Ascending aorta (tissue), 2 donors: Measurements from ENCODE around the gene SLC44A1. TPM values are rescaled to one million over a fixed set of nuclear protein-coding genes. Genes with fewer than 3 reads are reported as not detected.

Experiments
- DNase-seq, 2 donors: peaks; one replicate each; pipeline ENCODE4 v3.0.0-alpha.2; 2019; ENCODE audit warnings: low spot score in 2 of 2
- H3K27ac ChIP-seq, 2 donors: fragments of 200-600 bp; sonication (generic); one replicate each; pipeline ENCODE4 v1.5.1; 2016 to 2017; ENCODE audit warnings: mild to moderate bottlenecking in 1 of 2
- H3K27me3 ChIP-seq: fragments of 200-600 bp; sonication (generic); one replicate; pipeline ENCODE4 v1.5.1; 2017
- H3K36me3 ChIP-seq, 2 donors: fragments of 200-600 bp; sonication (generic); one replicate each; pipeline ENCODE4 v1.5.1; 2016
- H3K4me1 ChIP-seq, 2 donors: fragments of 200-600 bp; sonication (generic); one replicate each; pipeline ENCODE4 v1.5.1; 2016 to 2017; ENCODE audit warnings: mild to moderate bottlenecking in 1 of 2
- H3K4me3 ChIP-seq, 2 donors: fragments of 200-600 bp; sonication (generic); one replicate each; pipeline ENCODE4 v1.5.1; 2016 to 2017; ENCODE audit warnings: mild to moderate bottlenecking in 1 of 2
- H3K9me3 ChIP-seq, 2 donors: fragments of 200-600 bp; sonication (generic); one replicate each; pipeline ENCODE4 v1.5.1; 2016
- intact Hi-C: fragments of 100-400 bp; cut with DNase I; formaldehyde crosslinking; loops from one replicate; pipeline ENCODE4 v1.15.1; 2023
- total RNA-seq: library from RNA; depleted of rRNA; stranded (reverse); fragments of >200 nt; gene quantifications from one replicate; pipeline ENCODE4 v1.1.0, GENCODE V29; 2016
- TF ChIP-seq, protein P1 (sequence below), 3 experiments: fragments of 200-600 bp in 2 of 3; fragments of 450-650 bp in 1 of 3; sonication (generic) in 2 of 3; IDR thresholded peaks; one replicate each; pipeline ENCODE4 v1.5.1; 2016 to 2019; ENCODE audit warnings: antibody characterized with exemption in 3 of 3, mild to moderate bottlenecking in 1 of 3, moderate library complexity in 1 of 3

SLC44A1 gene
- total RNA-seq, 1 donor from 2014 or later = 26.5 TPM

- no peak for DNase-seq
- no peaks in the 10 kb centered on the region for H3K27me3 ChIP-seq
- intact Hi-C loops = no loop called here
- no peak overlapping the region for H3K27ac ChIP-seq
- no peaks in the 10 kb centered on the region for H3K4me1 ChIP-seq
- peaks cover 0 to 10% of the 10 kb centered on the region in 2 donors for H3K36me3 ChIP-seq
- no peak overlapping the region for H3K4me3 ChIP-seq
- no peaks in the 10 kb centered on the region for H3K9me3 ChIP-seq
- TF ChIP-seq, protein P1, sequence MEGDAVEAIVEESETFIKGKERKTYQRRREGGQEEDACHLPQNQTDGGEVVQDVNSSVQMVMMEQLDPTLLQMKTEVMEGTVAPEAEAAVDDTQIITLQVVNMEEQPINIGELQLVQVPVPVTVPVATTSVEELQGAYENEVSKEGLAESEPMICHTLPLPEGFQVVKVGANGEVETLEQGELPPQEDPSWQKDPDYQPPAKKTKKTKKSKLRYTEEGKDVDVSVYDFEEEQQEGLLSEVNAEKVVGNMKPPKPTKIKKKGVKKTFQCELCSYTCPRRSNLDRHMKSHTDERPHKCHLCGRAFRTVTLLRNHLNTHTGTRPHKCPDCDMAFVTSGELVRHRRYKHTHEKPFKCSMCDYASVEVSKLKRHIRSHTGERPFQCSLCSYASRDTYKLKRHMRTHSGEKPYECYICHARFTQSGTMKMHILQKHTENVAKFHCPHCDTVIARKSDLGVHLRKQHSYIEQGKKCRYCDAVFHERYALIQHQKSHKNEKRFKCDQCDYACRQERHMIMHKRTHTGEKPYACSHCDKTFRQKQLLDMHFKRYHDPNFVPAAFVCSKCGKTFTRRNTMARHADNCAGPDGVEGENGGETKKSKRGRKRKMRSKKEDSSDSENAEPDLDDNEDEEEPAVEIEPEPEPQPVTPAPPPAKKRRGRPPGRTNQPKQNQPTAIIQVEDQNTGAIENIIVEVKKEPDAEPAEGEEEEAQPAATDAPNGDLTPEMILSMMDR (IDR thresholded peaks at IDR 0.05) = no peak
Observed at GRCh38 chr9:105354448-105354847, 110.0 kb downstream of the SLC44A1 start.

DNA sequence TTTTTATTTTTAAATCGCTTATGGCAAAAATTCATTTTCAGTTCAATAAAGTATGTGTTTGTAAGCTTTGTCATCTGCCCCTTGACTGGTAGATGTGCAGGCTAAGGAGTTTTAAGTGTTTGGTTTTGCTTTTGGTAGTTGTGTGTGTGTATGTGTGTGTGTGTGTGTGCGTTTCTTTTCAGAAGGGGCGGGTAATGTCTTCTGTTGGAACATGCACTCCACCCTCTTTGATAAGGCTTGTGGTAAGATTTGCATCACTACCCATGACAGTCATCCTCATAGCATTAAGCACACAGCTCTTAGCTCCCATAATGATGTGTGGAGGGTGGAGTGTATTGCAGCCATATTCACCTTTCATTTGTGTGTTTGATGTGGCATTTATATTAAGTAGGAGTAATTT, 111.3 kb downstream of the SLC44A1 start:
- Histone ChIP-seq H3K27ac (no peak overlapping the region), H3K27me3 (no peaks in the 10 kb centered on the region), H3K4me3 (no peak overlapping the region), H3K4me1 (no peaks in the 10 kb centered on the region), H3K36me3 (peaks cover 0 to 14% of the 10 kb centered on the region in 2 donors), H3K9me3 (no peaks in the 10 kb centered on the region)
- intact Hi-C loops = no loop called here
- DNase-seq = no peak
- TF ChIP-seq, protein P1 (IDR thresholded peaks at IDR 0.05) = no peak

DNA sequence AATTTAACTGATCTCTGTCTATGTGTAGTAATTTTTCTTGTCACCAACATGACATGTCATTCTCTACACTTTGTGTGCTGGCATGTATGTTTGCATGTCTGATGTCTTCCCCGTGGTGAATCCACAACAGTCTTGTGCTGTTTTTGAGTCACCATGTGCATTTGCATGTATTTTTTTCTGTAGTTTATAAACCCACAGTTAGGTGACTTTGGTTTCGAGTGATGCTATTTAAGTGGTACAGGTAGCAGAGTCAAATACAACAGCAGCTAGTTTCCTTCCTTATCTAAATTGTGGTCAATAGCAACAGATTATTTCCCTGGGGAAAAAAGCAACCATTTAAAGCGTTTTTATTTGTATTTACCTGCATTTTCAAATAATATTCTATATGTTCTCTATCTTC, 113.5 kb downstream of the SLC44A1 start:
- TF ChIP-seq, protein P1 (IDR thresholded peaks at IDR 0.05) = no peak
- Histone ChIP-seq H3K4me1 (no peaks in the 10 kb centered on the region), H3K9me3 (no peaks in the 10 kb centered on the region), H3K36me3 (peaks cover 10 to 30% of the 10 kb centered on the region in 2 donors), H3K27ac (no peak overlapping the region), H3K4me3 (no peak overlapping the region), H3K27me3 (no peaks in the 10 kb centered on the region)
- no peak for DNase-seq
- intact Hi-C loops = no loop called here

- Histone ChIP-seq H3K27me3 (no peaks in the 10 kb centered on the region), H3K36me3 (peaks cover 13 to 48% of the 10 kb centered on the region in 2 donors), H3K4me1 (no peaks in the 10 kb centered on the region), H3K4me3 (no peak overlapping the region), H3K27ac (no peak overlapping the region), H3K9me3 (no peaks in the 10 kb centered on the region)
- TF ChIP-seq, protein P1 (IDR thresholded peaks at IDR 0.05) = no peak
- intact Hi-C loops = loop anchor here (5.0 kb wide), 1 partner anchor 433 kb away; the partner anchor contains the start of gene ABCA1
- DNase-seq = no peak
Observed at GRCh38 chr9:105359892-105360291, 115.4 kb downstream of the SLC44A1 start.

DNA sequence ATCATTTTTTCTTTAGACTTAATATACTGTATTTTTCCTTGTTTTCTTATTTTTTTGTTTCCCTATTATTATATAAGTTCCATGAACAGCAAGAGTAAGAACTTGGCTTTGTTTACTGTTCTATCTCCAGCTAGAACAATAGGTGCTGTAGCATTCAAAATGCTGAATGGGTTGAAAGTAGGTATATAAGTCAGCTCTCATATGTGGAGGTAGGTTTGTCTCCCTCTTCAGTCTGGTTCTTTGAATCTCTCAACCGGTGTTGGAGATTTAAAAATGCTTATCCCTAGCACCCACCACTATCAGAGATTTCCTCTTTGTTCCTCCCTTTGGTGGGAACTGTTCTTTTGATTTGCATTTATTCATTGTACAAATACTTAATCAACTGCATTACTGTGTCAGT, 115.9 kb downstream of the SLC44A1 start:
- no peak overlapping the region for H3K4me3 ChIP-seq
- intact Hi-C loops = loop anchor here (5.0 kb wide), 1 partner anchor 433 kb away; the partner anchor contains the start of gene ABCA1
- no peaks in the 10 kb centered on the region for H3K4me1 ChIP-seq
- no peak overlapping the region for H3K27ac ChIP-seq
- DNase-seq = no peak
- H3K27me3 ChIP-seq = no peaks in the 10 kb centered on the region
- H3K36me3 ChIP-seq = peaks cover 17 to 50% of the 10 kb centered on the region in 2 donors
- TF ChIP-seq, protein P1 (IDR thresholded peaks at IDR 0.05) = peak in 1 of 3 experiments; percentile 8
- no peaks in the 10 kb centered on the region for H3K9me3 ChIP-seq

GRCh38 chr9:105361873-105362272, 117.4 kb downstream of the SLC44A1 start:
- TF ChIP-seq, protein P1 (IDR thresholded peaks at IDR 0.05) = no peak
- H3K4me1 ChIP-seq = no peaks in the 10 kb centered on the region
- H3K27ac ChIP-seq = no peak overlapping the region
- intact Hi-C loops = loop anchor here (5.0 kb wide), 1 partner anchor 435 kb away; the partner anchor contains the start of gene ABCA1
- peaks cover 21 to 58% of the 10 kb centered on the region in 2 donors for H3K36me3 ChIP-seq
- no peaks in the 10 kb centered on the region for H3K27me3 ChIP-seq
- no peaks in the 10 kb centered on the region for H3K9me3 ChIP-seq
- H3K4me3 ChIP-seq = no peak overlapping the region
- DNase-seq = no peak
